Astrocyte (in vitro differentiated cells and primary cell): ENCODE data around the gene RFX7.

ENCODE experiments used
- CTCF ChIP-seq: IDR thresholded peaks from 2 replicates; pipeline ENCODE4 v1.5.1; 2011; ENCODE audit warnings: low read depth, mild to moderate bottlenecking, inconsistent platforms, low read length, moderate library complexity; ENCODE audit not compliant: insufficient read depth
- EZH2 ChIP-seq: IDR thresholded peaks from 2 replicates; pipeline ENCODE4 v1.6.1; 2012; ENCODE audit warnings: mild to moderate bottlenecking, low read length, inconsistent platforms; ENCODE audit not compliant: insufficient read depth

- no peak for TF ChIP-seq CTCF
- no peak for TF ChIP-seq EZH2
Measured at GRCh38 chr15:56227306-56227705, 16.4 kb downstream of the RFX7 start.
